Liver (tissue), 9 donors: ENCODE data around the gene IGF1R. TPM values are rescaled to one million over a fixed set of nuclear protein-coding genes. Genes with fewer than 3 reads are reported as not detected.

ENCODE experiments used
- DNase-seq: peaks from one replicate; pipeline ENCODE4 v3.0.0-alpha.2; 2017; ENCODE audit warnings: low spot score
- H3K27ac ChIP-seq, 2 donors: one replicate each; pipeline ENCODE4 v1.7.0; 2013; ENCODE audit warnings: inconsistent platforms in 2 of 2, low read length in 2 of 2, control low read depth in 1 of 2, low read depth in 1 of 2, mild to moderate bottlenecking in 1 of 2
- H3K27me3 ChIP-seq, 4 donors: one replicate each; pipeline versions ENCODE4 v1.6.1 to v1.7.0; 2013; ENCODE audit warnings: low read length in 3 of 4, inconsistent platforms in 1 of 4, mild to moderate bottlenecking in 1 of 4, moderate library complexity in 1 of 4; ENCODE audit not compliant: control insufficient read depth in 4 of 4, insufficient read depth in 4 of 4
- H3K36me3 ChIP-seq, 4 donors: one replicate each; pipeline versions ENCODE4 v1.6.1 to v1.7.0; 2013; ENCODE audit warnings: low read length in 3 of 4, mild to moderate bottlenecking in 3 of 4, low read depth in 1 of 4, moderate library complexity in 1 of 4; ENCODE audit not compliant: control insufficient read depth in 4 of 4, insufficient read depth in 3 of 4
- H3K4me1 ChIP-seq, 4 donors: one replicate each; pipeline versions ENCODE4 v1.6.1 to v1.7.0; 2013; ENCODE audit warnings: low read length in 3 of 4, mild to moderate bottlenecking in 3 of 4, moderate library complexity in 1 of 4; ENCODE audit not compliant: control insufficient read depth in 4 of 4, insufficient read depth in 4 of 4
- H3K4me3 ChIP-seq, 3 donors: one replicate each; pipeline versions ENCODE4 v1.6.1 to v1.7.0; 2013; ENCODE audit warnings: low read length in 3 of 3, control low read depth in 1 of 3, low read depth in 1 of 3, mild to moderate bottlenecking in 1 of 3
- H3K9ac ChIP-seq, 2 donors: one replicate each; pipeline ENCODE4 v1.7.0; 2013; ENCODE audit warnings: low read length in 2 of 2, mild to moderate bottlenecking in 2 of 2, moderate library complexity in 2 of 2, control low read depth in 1 of 2, low read depth in 1 of 2
- H3K9me3 ChIP-seq, 4 donors: one replicate each; pipeline versions ENCODE4 v1.6.1 to v1.7.0; 2013; ENCODE audit warnings: low read length in 3 of 4; ENCODE audit not compliant: control insufficient read depth in 4 of 4
- ATF3 ChIP-seq: IDR thresholded peaks from 2 replicates; pipeline ENCODE4 v1.6.1; 2016; ENCODE audit warnings: antibody characterized with exemption
- CTCF ChIP-seq: fragments of 150-350 bp; IDR thresholded peaks from 2 replicates; pipeline ENCODE4 v1.5.1; 2017; ENCODE audit warnings: improper control_type of control experiment, low read depth, low read length; ENCODE audit not compliant: missing input control
- EGR1 ChIP-seq, 2 donors: IDR thresholded peaks; 2 replicates each; pipeline ENCODE4 v1.6.1; 2016 to 2018; ENCODE audit warnings: antibody characterized with exemption in 2 of 2, low read depth in 2 of 2
- FOXA1 ChIP-seq: IDR thresholded peaks from 2 replicates; pipeline ENCODE4 v1.6.1; 2016; ENCODE audit warnings: antibody characterized with exemption
- FOXA2 ChIP-seq: IDR thresholded peaks from 2 replicates; pipeline ENCODE4 v1.6.1; 2016; ENCODE audit warnings: antibody characterized with exemption
- HNF4A ChIP-seq, 2 donors: conservative IDR thresholded peaks; 2 replicates each; pipeline ENCODE4 v1.6.1; 2016; ENCODE audit warnings: antibody characterized with exemption in 2 of 2, mild to moderate bottlenecking in 2 of 2
- HNF4G ChIP-seq: IDR thresholded peaks from 2 replicates; pipeline ENCODE4 v1.6.1; 2016; ENCODE audit warnings: antibody characterized with exemption
- JUND ChIP-seq, 2 donors: IDR thresholded peaks; 2 replicates each; pipeline ENCODE4 v1.6.1; 2016; ENCODE audit warnings: antibody characterized with exemption in 2 of 2
- MAX ChIP-seq: IDR thresholded peaks from 2 replicates; pipeline ENCODE4 v1.6.1; 2016; ENCODE audit warnings: antibody characterized with exemption
- RAD21 ChIP-seq, 2 donors: IDR thresholded peaks; 2 replicates each; pipeline ENCODE4 v1.6.1; 2016; ENCODE audit warnings: antibody characterized with exemption in 2 of 2, mild to moderate bottlenecking in 2 of 2
- REST ChIP-seq: IDR thresholded peaks from 2 replicates; pipeline ENCODE4 v1.6.1; 2016; ENCODE audit warnings: antibody characterized with exemption, mild to moderate bottlenecking
- RXRA ChIP-seq, 2 donors: IDR thresholded peaks; 2 replicates each; pipeline ENCODE4 v1.6.1; 2017 to 2018; ENCODE audit warnings: antibody characterized with exemption in 2 of 2, mild to moderate bottlenecking in 1 of 2
- SP1 ChIP-seq: IDR thresholded peaks from 2 replicates; pipeline ENCODE4 v1.6.1; 2018; ENCODE audit warnings: antibody characterized with exemption, mild to moderate bottlenecking
- YY1 ChIP-seq: IDR thresholded peaks from 2 replicates; pipeline ENCODE4 v1.6.1; 2016; ENCODE audit warnings: antibody characterized with exemption, mild to moderate bottlenecking
- ZBTB33 ChIP-seq: IDR thresholded peaks from 2 replicates; pipeline ENCODE4 v1.6.1; 2016; ENCODE audit warnings: antibody characterized with exemption
- WGBS: extraction: QIAGEN DNeasy Blood & Tissue Kit; methylation state at CpG from one replicate; pipeline ENCODE4 v1.1.7; 2013; 5-methylcytosine and 5-hydroxymethylcytosine counted together
- polyA plus RNA-seq, 2 donors: library from polyadenylated mRNA; stranded (reverse) in 1 of 2; unstranded in 1 of 2; fragments of 200-250 nt in 1 of 2; fragments of >200 nt in 1 of 2; fragmentation: Nextera tagmentation in 1 of 2; extraction: Ambion mirVana in 1 of 2; gene quantifications; one replicate each; pipeline versions ENCODE4 v1.2.1 to v1.2.3, GENCODE V29; 2013 to 2015
- total RNA-seq, 2 donors: library from RNA; depleted of rRNA; stranded (reverse); fragments of >200 nt; gene quantifications; one replicate each; pipeline ENCODE4 v1.2.3, GENCODE V29; 2014
- donor health status: healthy.
- donor health status: healthy.
- donor health status: healthy.
- donor health status: healthy.
- donor health status: healthy.

IGF1R gene
- total and polyA plus RNA-seq, 4 donors = 0.69 to 10.3 (median 3.2) TPM

- Histone ChIP-seq H3K27me3 (peaks cover 0 to 14% (median 2%) of the 10 kb centered on the region in 4 donors), H3K36me3 (no peaks in the 10 kb centered on the region), H3K9me3 (no peaks in the 10 kb centered on the region), H3K9ac (no peak overlapping the region), H3K4me3 (no peak overlapping the region), H3K4me1 (peaks cover 0 to 2% (median under 1%) of the 10 kb centered on the region in 4 donors), H3K27ac (no peak overlapping the region)
- no peak for DNase-seq
- no peak for TF ChIP-seq JUND (IDR thresholded peaks at IDR 0.05)
- no peak for TF ChIP-seq REST
- no peak for TF ChIP-seq HNF4A (conservative IDR thresholded peaks at IDR 0.05)
- TF ChIP-seq MAX = no peak
- TF ChIP-seq ATF3 = no peak
- no peak for TF ChIP-seq EGR1 (IDR thresholded peaks at IDR 0.05; ENCODE audit: low read depth in 2 of 2)
- no peak for TF ChIP-seq CTCF
- TF ChIP-seq RXRA (IDR thresholded peaks at IDR 0.05) = no peak
- no peak for TF ChIP-seq YY1
- no peak for TF ChIP-seq ZBTB33
- no peak for TF ChIP-seq HNF4G
- TF ChIP-seq FOXA1 = no peak
- TF ChIP-seq RAD21 (IDR thresholded peaks at IDR 0.05) = no peak
- no peak for TF ChIP-seq FOXA2
- WGBS = 49% methylated on average over 4 of the region's 4 CpGs
Observed at GRCh38 chr15:98860281-98861041, 212.1 kb downstream of the IGF1R start.

GRCh38 chr15:98861188-98861587 lies 212.8 kb downstream of the IGF1R start:
- Histone ChIP-seq H3K27ac (no peak overlapping the region), H3K4me3 (no peak overlapping the region), H3K9me3 (no peaks in the 10 kb centered on the region), H3K9ac (no peak overlapping the region), H3K4me1 (peaks cover 0 to 4% (median 2%) of the 10 kb centered on the region in 4 donors), H3K27me3 (peaks cover 0 to 14% (median under 1%) of the 10 kb centered on the region in 4 donors), H3K36me3 (no peaks in the 10 kb centered on the region)
- 82% methylated on average over 6 of the region's 6 CpGs for WGBS
- DNase-seq = no peak
- TF ChIP-seq ZBTB33 (no peak), FOXA1 (no peak), ATF3 (no peak), SP1 (no peak), RXRA (IDR thresholded peaks at IDR 0.05) (no peak), YY1 (no peak), MAX (no peak), JUND (IDR thresholded peaks at IDR 0.05) (no peak), HNF4A (conservative IDR thresholded peaks at IDR 0.05) (no peak), REST (no peak), HNF4G (no peak)
